ENCODE measurements around the gene CD300E. TPM values are rescaled to one million over a fixed set of nuclear protein-coding genes. Genes with fewer than 3 reads are reported as not detected.

The CD300E gene
- total and polyA plus RNA-seq, 7 donors: 0.09 to 0.50 (median 0.24) TPM; not detected in 1

DNA sequence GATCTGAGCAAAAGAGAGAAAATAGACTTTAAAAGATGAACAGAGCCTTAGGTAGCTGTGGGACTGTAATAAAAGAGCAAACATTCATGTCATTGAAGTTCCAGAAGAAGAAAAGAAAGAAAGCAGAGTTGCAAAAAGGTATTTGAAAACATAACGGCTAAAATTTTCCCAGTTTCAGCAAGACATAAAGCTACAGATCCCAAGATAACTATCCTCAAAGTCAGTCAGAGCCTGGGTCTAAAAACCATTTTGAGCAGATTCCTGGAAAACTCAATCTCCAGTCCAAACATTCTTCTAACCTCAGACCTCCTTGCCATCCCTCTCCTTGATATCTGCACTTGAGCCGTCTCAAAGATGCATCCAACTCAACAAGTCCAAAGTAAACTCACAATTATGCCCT is 20.9 kb upstream of the CD300E start:
- DNase-seq (no peak), ATAC-seq (no peak)
- TF ChIP-seq, protein P1, sequence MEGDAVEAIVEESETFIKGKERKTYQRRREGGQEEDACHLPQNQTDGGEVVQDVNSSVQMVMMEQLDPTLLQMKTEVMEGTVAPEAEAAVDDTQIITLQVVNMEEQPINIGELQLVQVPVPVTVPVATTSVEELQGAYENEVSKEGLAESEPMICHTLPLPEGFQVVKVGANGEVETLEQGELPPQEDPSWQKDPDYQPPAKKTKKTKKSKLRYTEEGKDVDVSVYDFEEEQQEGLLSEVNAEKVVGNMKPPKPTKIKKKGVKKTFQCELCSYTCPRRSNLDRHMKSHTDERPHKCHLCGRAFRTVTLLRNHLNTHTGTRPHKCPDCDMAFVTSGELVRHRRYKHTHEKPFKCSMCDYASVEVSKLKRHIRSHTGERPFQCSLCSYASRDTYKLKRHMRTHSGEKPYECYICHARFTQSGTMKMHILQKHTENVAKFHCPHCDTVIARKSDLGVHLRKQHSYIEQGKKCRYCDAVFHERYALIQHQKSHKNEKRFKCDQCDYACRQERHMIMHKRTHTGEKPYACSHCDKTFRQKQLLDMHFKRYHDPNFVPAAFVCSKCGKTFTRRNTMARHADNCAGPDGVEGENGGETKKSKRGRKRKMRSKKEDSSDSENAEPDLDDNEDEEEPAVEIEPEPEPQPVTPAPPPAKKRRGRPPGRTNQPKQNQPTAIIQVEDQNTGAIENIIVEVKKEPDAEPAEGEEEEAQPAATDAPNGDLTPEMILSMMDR (IDR thresholded peaks at IDR 0.05): no peak
- Histone ChIP-seq H3K4me1 (no peaks in the 10 kb centered on the region), H3K9me3 (no peaks in the 10 kb centered on the region), H3K27ac (no peak overlapping the region), H3K27me3 (ENCODE audit: insufficient read depth in 3 of 3, low read length in 2 of 3) (peaks cover 2 to 27% (median 4%) of the 10 kb centered on the region in 3 donors), H3K36me3 (ENCODE audit: insufficient read depth in 1 of 2, low read depth in 1 of 2) (no peaks in the 10 kb centered on the region), H3K4me3 (no peak overlapping the region)
- intact Hi-C loops (cut with DNase I): no loop called here
- 71 to 92% (median 87%) methylated on average over 2 of the region's 2 CpGs for WGBS, 3 donors

- ATAC-seq: no peak
- Histone ChIP-seq H3K27ac (no peak overlapping the region), H3K4me1 (no peaks in the 10 kb centered on the region), H3K27me3 (ENCODE audit: insufficient read depth in 3 of 3, low read length in 2 of 3) (peaks cover 2 to 32% (median 4%) of the 10 kb centered on the region in 3 donors), H3K9me3 (no peaks in the 10 kb centered on the region), H3K36me3 (ENCODE audit: insufficient read depth in 1 of 2, low read depth in 1 of 2) (no peaks in the 10 kb centered on the region), H3K4me3 (no peak overlapping the region)
- TF ChIP-seq, protein P1 (IDR thresholded peaks at IDR 0.05): no peak
- intact Hi-C loops (cut with DNase I): no loop called here
- no peak for DNase-seq
These were observed 20.3 kb upstream of the CD300E start for GRCh38 chr17:74643826-74644225.

DNA sequence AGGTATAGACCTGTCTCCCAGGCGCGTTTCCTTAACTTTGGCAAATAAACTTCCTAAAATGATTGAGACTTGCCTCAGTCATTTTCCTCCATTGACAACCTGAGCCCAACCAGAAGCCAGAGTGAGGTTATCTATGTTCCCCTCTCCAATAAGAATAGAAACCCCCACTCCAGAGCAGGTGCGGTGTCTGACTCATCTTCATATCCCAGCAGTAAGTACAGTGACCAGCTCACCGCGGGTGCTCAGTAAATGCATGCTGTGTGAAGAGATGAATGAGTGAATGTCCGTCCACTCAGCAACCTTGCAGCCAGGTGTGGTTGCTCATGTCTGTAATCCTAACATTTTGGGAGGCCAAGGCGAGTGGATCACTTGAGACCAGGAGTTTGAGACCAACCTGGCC is 19.5 kb upstream of the CD300E start:
- intact Hi-C loops (cut with DNase I): no loop called here
- Histone ChIP-seq H3K4me3 (no peak overlapping the region), H3K27me3 (ENCODE audit: insufficient read depth in 3 of 3, low read length in 2 of 3) (peaks cover 2 to 38% (median 4%) of the 10 kb centered on the region in 3 donors), H3K4me1 (no peaks in the 10 kb centered on the region), H3K27ac (no peak overlapping the region), H3K36me3 (ENCODE audit: insufficient read depth in 1 of 2, low read depth in 1 of 2) (no peaks in the 10 kb centered on the region), H3K9me3 (no peaks in the 10 kb centered on the region)
- TF ChIP-seq, protein P1 (IDR thresholded peaks at IDR 0.05): no peak
- ATAC-seq: no peak
- DNase-seq: no peak
- WGBS, 3 donors: 80 to 90% (median 88%) methylated on average over 5 to 7 of the region's 7 CpGs

DNA sequence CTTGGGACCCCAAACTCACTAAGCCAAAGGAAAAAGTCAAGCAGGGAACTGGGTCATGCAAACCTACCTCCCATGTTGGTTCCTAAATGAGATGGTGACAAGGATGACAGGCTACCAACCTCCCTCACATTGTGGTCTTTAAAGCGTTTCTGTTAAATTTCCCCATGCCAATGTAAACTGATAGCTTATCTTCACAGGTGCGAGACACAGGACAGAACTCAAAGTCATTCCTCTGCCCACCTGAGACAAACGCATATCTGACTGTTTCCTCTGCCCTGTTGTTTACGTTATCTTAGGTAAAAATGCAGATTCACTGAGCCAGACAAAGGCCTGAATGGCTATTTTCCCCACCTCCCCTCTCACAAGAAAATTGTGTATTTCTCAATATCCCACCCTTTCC is 19.0 kb upstream of the CD300E start:
- TF ChIP-seq, protein P1 (IDR thresholded peaks at IDR 0.05): no peak
- no peak overlapping the region for H3K27ac ChIP-seq
- H3K27me3 ChIP-seq (ENCODE audit: insufficient read depth in 3 of 3, low read length in 2 of 3): peaks cover under 1 to 42% (median 4%) of the 10 kb centered on the region in 3 donors
- H3K36me3 ChIP-seq (ENCODE audit: insufficient read depth in 1 of 2, low read depth in 1 of 2): no peaks in the 10 kb centered on the region
- 53 to 60% (median 57%) methylated on average over 4 of the region's 4 CpGs for WGBS, 3 donors
- no peak for DNase-seq
- no peak for ATAC-seq
- no peaks in the 10 kb centered on the region for H3K4me1 ChIP-seq
- intact Hi-C loops (cut with DNase I): no loop called here
- no peak overlapping the region for H3K4me3 ChIP-seq
- no peaks in the 10 kb centered on the region for H3K9me3 ChIP-seq

DNA sequence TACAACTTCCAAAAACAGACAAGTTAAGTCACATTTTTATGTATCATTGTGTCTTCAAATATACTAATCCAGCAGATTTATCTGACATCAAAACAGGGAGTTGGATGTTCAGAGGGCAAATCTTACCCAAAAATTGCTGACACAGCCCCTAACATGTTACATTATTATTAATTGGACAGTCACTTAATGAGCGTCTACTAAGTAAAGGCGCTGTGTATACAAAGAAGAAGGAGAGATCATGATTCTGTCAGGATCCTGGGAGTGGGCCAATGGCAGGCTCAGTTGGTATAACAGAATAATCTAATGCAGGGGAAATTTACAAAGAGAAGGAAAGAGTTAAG is 18.4 kb upstream of the CD300E start:
- H3K27me3 ChIP-seq (ENCODE audit: insufficient read depth in 3 of 3, low read length in 2 of 3): peaks cover 0 to 42% (median 4%) of the 10 kb centered on the region in 3 donors
- TF ChIP-seq, protein P1 (IDR thresholded peaks at IDR 0.05): no peak
- intact Hi-C loops (cut with DNase I): no loop called here
- no peak overlapping the region for H3K27ac ChIP-seq
- no peaks in the 10 kb centered on the region for H3K9me3 ChIP-seq
- H3K4me3 ChIP-seq: no peak overlapping the region
- DNase-seq (no peak), ATAC-seq (no peak)
- H3K4me1 ChIP-seq: no peaks in the 10 kb centered on the region
- no peaks in the 10 kb centered on the region for H3K36me3 ChIP-seq (ENCODE audit: insufficient read depth in 1 of 2, low read depth in 1 of 2)
- WGBS, 3 donors: 81 to 91% (median 84%) methylated on average over 2 of the region's 2 CpGs
